CD4-positive, alpha-beta T cell treated with Interleukin-17A for 1 hour (primary cell): ENCODE measurements around the gene RHOT1.
A peak's percentile ranks its signal among the peaks of the same experiment; 100 is the strongest.
"Not testable (repeated sequence)": the region's sequence is repeated elsewhere in the genome, so short reads cannot be mapped to it uniquely, and the experiment has no call there.

Source experiments
- DNase-seq: peaks from one replicate; pipeline ENCODE4 v3.0.0-alpha.2; 2020

RHOT1 gene

DNA sequence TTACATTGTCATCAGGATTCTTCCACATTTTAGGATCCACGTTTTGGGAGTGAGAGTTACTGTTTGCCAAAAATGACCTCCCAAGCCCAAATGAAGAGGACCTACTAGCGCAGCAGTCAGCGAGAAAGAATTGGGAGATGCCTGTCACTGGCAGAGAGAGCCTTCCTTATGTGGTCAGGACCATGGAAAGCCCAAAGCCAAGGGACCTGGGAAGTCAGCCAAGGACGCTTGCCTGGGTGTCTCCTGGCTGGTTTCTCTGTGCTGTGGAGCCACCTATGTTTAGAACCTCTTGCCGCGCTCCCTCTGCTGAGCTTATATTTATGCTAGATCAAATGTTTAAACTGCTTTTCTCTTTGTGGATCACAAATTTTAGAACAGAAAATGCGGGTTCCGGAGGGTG is 98.4 kb downstream of the RHOT1 start:
- no peak for DNase-seq

DNA sequence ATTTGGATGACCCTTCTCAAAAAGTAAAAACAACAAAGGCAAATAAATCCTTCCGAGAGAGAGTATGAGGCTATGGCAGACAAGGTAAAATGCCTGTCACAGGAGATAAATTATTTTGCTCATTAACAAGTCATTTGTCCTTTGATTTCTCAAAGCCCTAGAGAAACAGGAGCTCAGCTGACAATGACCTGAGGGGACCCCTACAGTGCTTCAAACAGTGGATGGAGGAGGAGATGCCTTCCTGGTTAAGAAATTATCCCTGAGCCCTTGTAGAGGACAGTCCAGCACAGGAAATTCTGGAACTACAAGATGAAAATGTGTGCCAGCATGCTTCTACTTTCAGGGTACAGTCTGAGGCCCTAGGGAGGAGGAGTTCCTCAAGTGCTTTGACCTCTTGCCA is 99.3 kb downstream of the RHOT1 start:
- DNase-seq: no peak

DNA sequence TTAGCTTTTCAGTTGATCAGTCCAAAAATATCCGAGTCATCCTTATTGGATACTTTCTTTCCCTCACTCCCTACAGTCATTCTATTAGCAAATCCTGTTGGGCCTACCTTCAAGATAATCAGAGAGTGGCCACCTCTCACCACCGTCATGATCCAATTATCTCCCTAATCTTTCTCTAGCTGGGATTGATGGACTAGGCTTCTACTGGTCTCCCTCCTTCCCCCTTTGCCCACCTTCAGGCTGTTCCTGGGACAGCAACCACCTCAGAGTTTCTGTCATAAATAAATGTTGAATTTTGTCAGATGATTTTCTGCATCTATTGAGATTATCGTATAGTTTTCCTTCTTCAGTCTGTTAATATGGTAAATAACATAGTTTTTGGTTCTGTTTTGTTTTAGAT is 107.2 kb downstream of the RHOT1 start:
- no peak for DNase-seq

DNA sequence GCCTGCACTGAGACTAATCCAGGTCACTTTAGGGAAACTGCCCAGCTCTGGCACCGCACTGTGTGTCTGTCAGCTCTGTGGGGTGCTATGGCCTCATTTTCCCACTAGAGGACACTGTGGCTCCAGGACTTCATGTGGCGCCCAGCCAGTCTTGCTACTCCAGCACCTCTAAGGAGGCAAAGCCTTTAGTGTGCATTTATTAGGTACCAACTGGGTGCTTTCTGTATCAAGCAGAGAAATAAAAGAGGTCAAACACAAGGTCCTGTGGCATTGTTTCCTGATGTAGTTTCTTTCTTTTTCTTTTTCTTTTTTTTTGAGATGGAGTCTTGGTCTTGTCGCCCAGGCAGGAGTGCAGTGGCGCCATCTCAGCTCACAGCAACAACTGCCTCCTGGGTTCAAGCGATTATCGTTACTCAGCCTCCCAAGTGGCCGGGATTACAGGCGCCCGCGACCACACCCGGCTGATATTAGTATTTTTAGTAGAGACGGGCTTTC is 110.9 kb downstream of the RHOT1 start:
- peak; percentile 69 for DNase-seq

DNA sequence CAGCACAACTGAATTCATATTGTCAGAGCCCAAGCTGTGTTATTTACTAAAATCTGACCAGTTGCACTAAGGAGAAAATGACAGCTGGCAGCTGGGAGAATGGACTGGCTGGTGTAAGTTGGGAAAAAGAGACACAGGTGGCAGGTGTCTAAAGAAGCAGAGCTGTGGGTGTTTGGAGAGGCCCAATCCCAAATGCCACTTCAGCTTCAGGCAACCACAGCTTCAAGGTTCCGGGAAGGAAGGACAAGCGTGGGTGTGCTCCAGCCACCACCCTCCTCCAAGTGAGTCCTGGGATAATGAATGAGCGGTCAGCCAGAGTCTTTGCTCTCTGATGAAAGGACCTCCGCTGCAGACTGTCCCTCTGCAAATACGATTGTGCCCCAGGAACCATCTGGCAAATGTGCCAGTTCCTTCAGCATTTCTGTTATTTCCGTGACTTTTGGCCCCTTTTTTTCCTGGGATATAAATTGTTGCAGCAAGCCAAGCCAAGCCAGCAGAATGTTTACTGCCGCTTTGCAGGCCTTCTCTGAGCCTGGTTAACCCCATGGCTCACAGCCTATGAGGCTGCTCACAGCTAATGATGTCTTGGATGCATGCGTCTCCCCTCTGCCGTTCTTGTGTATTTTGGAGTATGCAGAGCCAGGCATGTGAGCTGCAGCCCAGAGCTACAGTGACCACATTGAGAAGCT is 113.9 kb downstream of the RHOT1 start:
- DNase-seq: no peak

DNA sequence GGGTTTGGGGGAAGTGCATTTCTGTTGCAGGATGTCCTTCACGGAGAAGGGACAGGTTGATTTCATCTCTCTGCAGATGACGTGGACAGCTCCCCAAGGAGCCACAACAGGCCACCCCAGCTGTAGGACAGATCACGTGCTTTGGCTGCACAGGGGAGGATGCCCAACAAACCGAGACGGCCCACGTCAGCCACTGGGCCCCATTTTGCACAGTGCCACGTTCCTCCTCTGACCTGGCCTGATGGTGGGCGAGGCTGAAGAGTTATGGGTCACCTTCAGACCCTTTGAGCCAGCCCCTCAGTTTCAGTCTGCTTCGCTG is 114.4 kb downstream of the RHOT1 start:
- DNase-seq: no peak

DNA sequence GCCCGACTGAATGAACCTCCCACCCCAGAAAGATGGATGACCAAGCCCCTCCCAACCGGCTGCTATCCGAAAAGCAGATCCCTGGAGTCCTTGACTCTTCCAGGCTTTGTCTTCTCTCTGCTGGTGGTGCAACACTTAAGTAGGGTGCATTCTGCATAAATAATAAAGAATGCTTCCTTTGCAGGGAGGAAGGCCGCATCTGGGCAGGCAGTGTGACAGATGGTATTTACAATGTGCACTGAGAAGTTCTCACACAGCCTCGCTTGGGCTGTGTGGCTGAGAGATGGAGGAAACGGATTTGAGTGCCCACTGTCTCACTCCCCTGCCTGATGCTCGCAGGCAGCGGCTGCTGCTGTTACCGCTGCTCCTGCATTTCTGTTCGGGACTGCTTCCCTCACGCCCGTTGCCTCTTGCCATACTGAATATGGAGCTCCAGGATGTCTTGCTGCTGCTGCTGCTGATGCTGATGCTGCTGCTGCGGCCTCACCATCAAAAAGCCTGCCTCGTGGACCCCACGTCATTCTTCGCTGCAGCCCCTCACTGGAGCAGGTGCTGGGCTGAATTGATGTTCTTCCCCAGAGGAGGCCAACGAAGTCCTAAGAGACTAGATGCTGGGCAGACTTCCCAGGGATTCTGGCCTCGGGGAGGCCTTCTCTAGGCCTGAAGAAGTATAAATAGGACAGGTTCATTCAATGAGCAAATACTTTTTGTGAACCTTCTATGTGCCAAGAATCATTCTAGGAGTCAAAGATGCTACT is 116.3 kb downstream of the RHOT1 start:
- no peak for DNase-seq

DNA sequence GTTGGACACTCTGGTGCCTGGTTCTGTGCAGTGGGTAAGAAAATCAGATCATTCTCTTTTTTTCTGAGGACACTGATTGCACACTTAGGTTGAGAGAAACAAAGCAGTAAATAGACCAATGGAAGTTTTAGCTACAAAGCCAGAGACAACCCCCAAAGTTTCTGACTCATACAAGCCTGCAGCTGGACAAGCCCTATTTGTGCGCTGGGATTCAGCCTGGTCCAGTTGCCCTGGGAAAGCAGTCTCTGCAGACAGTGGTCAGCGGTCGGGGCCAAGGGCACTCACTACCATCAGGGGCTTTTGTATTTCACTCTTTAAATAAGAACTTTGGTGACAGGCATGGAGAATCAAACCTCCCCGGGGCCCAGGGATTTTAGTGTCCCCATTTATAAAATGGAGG is 117.3 kb downstream of the RHOT1 start:
- no peak for DNase-seq

DNA sequence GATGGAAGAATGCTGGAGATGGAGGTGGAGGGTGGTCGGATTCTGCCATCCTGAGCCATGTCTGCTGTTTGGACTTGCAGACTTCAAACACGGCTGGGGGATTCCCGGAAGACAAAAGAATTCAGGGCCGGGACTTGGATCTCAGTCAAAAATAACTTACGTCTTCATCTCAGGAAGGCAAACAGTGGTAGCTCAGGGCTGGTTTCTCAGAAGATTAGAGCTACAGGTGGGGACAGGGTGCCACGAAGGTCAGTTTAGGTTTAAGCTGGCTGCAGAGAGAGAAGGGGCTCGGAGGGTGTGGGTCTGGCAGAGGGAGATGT is 119.1 kb downstream of the RHOT1 start:
- no peak for DNase-seq

DNA sequence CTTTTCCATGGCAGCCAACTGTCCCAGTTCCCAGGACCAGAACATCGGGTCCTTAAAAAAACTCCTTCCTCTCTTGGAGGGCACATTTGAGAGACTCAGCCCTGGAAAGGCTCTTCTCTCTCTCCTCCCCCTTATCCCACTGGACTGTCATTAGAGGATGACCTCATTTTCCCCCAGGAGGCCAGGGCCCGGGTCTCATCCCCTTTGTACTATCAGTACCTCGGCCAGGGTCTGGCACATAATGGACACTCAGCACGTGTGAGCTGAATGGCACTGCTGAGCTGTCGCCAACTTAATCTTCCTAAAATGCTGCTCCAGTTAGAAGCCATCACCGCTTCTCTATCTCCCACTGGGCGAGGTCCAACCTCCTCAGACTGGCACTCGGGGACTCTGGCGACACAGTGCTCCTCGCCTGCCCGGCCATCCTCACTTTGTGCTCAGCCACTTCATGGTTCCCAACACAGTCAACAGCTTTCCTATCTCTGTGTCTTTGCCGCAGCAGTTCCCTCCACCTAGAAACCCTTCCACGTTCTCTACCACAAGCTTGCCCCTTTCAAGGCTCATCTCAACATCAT is 119.7 kb downstream of the RHOT1 start:
- no peak for DNase-seq

DNA sequence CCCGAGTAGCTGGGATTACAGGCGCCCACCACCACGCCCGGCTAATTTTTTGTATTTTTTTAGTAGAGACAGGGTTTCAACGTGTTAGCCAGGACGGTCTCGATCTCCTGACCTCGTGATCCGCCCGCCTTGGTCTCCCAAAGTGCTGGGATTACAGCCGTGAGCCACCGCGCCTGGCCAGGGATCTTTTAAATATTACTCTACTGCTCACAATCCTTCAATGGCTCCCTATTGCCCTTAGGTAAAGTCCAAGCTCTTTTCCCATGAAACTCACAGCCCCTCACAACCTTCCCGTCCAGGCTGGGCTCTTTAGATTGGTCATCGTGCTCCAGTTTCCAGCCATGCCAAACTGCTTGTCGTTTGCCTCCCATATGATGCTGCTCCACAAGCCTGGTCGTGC is 121.2 kb downstream of the RHOT1 start:
- not testable (repeated sequence) for DNase-seq

DNA sequence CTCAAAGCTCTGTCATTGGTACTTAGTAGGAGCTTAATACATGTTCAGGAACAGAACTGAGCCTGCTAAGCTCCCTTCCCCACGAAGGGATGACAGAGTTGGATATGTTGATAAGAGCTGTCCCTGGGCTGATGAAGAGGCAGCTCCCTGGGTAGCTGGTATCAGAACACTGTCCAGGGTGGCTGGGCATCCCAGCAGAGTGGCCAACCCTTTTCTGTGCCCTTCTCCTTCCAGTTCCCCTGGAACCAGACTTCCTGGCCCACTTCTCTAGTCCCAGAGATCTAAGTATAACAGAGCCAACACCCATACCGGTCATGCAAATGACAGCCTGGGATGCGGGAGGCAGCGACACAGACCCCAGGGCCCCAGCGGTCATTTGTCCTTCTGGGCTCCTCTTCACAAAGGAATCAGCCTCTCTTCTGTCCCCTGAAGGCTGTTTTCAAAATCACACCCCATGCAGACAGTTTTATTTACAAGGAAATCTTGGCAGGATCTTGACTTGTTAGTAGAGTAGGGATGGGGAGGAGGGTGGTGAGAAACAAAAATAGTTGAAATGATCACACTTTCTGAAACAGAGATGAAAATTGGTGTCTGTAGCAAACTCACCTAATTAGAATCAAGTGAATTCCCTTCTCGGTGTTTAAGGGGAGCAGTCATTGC is 122.0 kb downstream of the RHOT1 start:
- DNase-seq: no peak

DNA sequence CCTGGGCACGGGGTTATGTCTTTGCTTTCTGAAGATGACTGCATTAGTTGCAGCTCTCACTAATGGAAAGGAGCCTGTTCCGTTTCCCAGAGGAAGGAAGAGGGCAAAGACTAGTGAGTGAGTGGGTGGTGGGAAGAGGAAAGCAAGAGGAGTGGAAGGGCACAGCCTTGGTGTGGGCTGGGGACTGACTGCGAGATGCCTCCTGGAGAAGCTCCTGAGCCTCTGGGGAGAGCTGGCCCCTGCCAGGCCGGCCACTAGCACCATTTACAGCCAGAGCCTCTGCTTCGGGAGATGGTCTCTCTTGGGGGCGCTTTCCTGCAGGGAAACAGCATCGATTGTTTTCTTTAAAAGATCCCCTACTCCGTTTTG is 122.5 kb downstream of the RHOT1 start:
- DNase-seq: no peak

DNA sequence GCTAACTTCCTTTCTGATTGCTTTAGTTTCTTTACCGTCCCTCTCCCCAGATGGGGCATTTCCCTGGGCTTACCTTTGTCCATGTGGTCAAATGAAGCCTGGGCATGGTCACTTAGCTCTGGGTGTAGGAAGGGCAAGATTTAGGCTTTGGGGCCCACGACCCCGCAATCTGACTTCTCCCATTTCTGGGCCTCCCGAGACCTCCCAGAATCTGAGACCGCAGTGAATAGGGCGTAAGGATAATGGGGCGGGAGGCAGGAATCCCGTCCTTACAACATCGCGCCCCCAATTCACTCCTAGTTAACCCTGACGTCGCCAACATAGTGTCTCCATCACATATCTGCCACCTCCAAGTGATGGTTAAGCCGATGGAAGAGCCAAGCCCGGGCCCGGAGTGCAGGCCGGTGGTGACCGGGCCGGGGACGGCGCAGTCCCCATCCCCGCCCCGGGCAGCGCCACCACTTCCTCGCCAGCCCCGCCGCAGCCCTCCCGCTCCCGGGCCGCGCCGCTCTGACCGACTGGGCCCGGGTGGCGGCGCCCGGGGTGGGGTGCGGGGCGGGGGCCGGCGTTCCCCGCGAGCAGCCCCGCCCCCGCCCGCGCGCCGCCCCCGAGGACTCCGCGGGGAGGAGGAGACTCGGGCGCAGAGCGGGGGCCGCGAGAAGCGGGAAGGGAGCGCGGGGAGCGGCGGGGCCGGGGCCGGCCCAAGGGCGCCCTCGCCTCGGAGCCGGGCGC is 123.1 kb downstream of the RHOT1 start, which contains the start of gene RHBDL3:
RHBDL3 (plus strand) TSS at position 641 of the 732 bp plus-strand sequence. CDS start 358 bp downstream, outside the sequence.
- DNase-seq: peak; percentile 13

DNA sequence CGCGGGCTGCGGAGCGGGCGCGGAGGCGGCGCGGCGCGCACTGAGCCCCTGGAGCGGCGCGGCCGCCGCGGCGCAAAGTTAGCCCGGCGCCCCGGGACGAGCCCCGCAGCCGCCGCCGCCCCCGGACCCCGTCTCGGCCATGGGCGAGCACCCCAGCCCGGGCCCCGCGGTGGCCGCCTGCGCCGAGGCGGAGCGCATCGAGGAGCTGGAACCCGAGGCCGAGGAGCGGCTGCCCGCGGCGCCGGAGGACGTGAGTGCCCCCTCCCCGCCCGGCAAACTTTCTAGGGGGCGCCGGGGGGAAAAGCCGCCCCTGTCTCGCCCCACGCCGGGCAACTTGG is 123.7 kb downstream of the RHOT1 start:
- DNase-seq: no peak

DNA sequence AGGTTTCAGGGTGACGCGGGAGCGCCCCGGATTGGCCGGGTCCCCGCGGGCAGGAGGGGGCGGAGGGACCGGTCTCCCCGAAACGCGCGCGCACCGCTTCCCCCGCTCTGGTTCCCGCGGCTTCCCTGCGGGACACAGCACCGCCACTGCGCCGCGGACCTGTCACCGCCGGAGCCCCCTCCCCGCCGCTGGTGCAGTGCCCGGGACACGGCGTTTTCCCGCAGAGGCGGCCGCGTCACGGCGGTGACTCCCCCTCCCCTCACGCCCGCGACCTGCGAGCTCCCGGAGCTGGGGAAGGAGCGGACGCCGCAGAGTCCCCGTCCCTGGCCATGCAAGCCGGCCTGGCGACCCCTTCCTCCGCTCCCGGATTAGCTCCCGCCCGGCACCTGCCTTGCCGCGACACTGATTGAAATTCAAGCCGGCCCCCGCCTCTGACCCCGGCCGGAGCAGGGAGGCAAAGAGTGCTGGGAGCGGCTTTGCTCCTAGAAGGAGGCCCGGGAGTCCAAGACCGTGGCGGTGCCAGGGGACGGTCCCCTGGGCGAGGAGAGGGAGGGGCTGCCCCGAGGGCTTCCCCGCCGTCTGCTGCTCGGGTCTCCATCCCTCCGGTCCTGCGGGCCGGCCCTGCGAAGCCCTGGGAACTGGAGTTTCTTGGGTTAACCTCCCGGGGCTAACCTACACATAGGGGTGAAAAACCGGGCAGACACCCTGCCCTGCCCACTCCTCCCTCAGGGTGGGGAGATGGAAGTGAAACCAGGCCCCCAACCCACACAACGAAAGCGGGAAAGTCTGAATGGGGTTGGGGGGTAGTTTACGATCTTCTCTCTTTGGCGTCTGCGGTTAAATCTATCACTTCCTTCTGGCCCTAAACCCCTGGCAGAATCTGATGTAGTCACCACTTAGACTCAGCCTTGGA is 124.3 kb downstream of the RHOT1 start:
- peak; percentile 10 for DNase-seq

DNA sequence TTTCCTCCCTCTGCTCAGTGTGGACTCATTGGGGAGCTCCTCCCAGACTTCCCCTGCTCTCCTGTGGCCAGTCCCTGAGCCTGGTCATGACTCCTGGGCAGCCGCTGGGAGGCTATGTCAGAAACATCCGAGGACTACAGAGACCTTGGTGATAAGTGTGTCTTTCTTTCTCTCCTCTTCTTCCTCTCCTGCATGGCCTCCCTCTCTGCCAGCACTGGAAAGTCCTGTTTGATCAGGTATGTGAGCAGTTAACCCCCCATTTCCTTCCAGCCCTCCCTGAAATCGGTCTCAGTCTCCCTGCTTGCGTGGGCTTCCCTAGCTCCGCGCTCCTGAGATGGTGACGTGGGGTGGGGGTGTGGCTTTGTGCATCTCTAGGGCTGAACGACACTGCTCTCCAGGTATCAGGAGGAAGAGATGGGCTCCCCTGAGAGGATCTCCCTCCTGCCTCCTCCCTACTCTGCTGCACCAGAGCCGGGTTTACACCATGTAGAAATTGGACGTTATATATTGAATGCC is 125.4 kb downstream of the RHOT1 start:
- no peak for DNase-seq

DNA sequence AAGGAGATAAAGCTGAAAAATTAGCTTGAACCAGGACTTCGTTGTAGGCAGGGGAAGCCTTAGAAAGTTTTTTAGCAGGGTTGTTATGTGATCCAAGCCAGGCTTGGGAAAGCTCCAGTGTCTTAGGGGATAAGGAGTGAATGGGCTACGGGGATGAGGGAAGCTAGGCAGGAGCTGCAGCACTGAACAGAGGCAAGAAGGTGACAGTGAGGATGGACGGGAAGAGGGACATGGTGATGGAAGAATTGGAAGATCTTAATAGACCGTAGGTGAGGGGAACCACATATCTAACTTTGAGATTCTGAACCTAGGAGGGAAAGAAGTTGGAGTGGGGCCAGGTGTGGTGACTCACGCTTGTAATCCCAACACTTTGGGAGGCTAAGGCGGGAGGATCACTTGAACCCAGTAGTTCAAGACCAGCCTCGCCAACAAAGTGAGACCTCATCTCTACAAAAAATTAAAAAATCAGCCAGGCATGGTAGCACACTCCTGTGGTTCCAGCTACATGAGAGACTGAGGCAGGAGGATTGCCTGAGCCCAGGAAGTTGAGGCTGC is 126.5 kb downstream of the RHOT1 start:
- DNase-seq: no peak

DNA sequence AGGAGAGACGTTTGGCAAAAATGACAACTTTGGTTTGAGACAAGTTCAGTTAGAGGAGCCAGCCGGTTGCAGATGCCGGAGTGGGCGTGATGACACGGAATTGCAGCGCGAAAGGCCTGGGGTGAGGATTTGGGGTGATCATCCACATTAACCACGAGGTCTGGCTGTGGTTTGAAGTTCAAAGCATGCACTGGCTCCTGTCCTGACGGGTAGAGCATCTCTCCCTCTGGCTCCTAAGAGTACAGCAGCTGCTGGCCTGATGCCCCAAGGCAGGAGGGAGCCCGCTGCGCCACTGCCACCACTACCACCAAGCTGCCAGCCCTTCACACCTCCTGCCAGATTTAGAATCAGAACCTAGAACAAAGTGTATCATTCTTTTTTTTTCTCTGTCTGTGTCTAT is 127.1 kb downstream of the RHOT1 start:
- DNase-seq: no peak

DNA sequence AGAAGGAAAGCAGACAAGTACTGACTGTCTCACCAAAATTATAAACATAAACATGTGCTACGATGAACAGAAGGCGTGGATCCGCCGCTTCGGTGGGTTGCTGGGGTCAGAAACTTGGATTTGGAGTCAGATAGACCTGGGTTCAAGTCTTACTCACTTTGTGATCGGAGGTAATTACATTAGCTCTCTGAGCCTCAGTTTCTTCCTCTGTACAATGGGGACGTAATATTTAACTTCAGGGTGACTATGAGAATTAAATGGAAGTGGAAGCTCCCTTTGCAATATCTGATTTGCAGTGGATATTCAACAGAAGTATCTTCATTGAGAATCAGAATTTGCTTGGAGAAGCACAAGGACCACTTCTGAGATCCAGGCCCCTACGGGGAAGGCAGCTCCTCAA is 129.5 kb downstream of the RHOT1 start:
- DNase-seq: no peak

DNA sequence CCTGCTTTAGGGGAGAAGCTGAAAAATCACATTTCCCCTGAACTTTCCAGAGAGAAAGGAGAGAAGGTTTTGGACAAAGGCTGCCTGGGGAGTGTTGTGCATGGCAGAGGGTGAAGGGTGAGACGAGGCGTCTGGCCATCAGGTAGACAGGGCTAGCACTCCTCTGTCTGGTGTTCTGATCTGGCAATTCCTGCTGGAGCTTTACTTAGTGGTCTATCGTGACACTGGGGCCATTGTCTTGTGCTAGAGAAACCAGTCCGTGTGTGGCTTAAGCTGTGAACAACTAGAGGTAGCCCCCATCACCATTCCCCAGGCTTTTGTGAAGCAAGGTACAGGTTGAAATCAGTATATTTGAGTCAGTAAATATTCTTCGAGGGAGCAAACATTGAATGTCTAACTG is 131.8 kb downstream of the RHOT1 start:
- no peak for DNase-seq

DNA sequence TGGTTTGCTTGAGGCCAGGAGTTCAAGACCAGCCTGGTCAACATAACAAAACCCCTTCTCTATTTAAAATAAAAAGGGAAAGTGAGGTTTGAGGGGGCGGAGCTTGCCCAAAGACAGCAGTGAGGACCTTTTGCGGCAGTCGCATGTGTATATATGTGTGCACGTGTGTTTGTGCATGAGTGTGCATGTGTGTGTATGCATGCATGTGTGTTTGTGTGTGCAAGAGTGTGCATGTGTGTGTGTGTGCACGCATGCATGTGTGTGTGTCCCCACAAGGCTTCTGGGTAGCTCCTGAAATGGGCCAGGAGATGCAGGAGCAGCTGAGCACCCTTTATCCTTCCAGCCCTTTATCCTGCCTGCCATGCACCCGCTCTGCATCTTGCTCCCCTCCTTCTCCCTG is 132.3 kb downstream of the RHOT1 start:
- DNase-seq: no peak
